NCI-H2227 (cell line): ENCODE measurements around the gene INPP5B.
"Not testable (repeated sequence)": the region's sequence is repeated elsewhere in the genome, so short reads cannot be mapped to it uniquely, and the experiment has no call there.

Source experiments
- DNase-seq: peaks from one replicate; lab custom pipeline; 2025; ENCODE audit not compliant: unreplicated experiment; lab: John Stamatoyannopoulos, UW

INPP5B gene

DNA sequence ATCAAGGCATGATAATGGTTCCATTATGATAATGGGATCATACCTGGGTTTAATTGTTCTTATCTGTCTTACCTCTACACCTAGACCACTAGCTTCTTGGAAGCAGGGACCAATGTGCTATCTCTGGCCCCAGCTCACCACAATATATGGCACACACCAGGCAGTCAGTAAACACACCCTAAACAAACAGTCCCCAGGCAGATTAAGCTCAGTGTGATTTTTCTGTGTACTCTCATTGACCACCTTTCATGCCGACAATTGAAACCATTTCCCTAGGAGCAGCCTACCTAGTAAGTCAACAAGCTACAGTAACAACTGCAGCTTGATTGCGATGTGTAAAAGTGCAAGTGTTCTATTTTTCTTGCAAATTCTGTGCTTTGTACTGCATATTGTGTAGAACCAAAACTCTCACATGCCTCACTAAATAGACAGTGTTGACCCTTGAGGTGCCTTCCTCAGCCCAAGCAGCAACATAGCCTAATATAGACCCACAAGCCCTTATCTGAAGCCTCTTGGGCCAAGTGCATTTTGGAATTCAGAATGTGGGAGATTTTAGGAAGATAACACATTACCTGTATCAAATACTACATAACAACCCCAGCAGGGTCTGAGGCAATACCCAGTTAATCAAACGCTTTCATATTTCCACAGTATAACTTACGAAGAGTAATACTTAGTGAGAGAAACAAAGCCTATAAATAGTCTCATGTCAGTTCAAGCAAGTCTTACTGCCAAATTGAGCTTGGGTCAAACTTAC, 32.0 kb downstream of the INPP5B start:
- no peak for DNase-seq

DNA sequence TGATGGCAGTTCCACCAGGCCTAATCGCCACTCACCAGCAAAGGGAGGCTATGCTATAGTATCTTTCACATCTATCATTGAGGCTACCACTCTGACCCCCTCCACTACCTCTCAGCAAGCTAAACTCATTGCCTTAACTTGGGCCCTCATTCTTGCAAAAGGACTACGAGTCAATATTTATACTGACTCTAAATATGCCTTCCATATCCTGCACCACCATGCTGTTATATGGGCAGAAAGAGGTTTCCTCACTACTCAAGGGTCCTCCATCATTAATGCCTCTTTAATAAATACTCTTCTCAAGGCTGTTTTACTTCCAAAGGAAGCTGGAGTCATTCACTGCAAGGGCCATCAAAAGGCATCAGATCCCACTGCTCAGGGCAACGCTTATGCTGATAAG, 35.4 kb downstream of the INPP5B start:
- DNase-seq, result not testable (repeated sequence)

DNA sequence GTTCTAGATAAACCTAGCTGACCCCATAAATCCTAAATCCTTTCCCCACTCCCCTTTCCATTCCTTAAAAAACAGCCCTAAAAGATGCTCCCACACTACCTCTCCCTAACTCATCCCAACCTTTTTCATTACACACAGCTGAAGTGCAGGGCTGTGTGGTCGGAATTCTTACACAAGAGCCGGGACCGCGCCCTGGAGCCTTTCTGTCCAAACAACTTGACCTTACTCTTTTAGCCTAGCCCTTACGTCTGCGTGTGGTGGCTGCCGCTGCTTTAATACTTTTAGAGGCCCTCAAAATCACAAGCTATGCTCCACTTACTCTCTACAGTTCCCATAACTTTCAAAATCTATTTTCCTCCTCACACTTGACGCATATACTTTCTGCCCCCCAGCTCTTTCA, 36.0 kb downstream of the INPP5B start:
- DNase-seq, result not testable (repeated sequence)

DNA sequence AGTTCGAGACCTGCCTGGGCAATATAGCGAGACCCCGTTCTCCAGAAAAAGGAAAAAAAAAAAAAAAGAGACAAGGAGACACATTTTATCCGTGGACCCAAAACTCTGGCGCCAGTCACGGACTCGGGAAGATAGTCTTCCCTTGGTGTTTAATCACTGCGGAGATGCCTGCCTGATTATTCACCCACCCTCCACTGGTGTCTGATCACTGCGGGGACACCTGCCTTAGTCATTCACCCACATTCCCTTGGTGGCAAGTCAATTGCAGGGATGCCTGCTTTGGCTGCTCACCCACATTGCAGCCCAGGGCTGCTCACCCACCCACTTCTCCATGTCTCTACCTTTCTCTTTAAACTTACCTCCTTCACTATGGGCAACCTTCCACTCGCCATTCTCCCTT, 38.3 kb downstream of the INPP5B start:
- DNase-seq, result not testable (repeated sequence)

DNA sequence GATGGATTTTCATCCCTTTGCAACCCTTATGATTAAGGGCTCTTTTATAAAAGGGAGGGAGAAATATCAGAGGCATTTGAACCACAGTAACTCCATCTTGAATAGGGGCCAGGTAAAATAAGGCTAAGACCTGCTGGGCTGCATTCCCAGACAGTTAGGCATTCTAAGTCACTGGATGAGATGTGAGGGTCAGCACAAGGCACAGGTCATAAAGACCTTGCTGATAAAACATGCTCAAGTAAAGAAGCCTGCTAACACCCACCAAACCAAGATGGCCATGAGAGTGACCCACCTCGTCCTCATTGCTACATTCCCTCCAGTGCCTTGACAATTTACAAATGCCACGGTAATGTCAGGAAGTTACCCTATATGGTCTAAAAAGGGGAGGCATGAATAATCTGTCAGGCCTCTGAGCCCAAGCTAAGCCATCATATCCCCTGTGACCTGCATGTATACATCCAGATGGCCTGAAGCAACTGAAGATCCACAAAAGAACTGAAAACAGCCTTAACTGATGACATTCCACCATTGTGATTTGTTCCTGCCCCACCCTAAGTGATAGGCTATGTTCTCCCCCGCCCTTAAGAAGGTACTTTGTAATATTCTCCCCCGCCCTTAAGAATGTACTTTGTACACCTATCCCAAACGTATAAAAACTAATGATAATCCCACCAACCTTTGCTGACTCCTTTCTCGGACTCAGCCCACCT, 39.3 kb downstream of the INPP5B start:
- DNase-seq, result not testable (repeated sequence)

DNA sequence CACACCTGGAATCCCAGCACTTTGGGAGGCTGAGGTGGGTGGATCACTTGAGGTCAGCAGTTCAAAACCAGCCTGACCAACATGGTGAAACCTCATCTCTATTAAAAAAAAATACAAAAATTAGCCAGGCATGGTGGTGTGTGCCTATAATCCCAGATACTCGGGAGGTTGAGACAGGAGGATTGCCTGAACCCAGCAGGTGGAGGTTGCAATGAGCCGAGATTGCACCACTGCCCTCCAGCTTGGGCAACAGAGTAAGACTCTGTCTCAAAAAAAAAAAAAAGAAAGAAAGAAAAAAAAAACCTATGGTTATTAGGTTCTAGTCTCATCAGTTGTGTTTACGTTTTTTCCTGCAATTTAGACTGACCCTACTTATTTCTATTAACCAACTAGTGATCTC, 40.3 kb downstream of the INPP5B start:
- DNase-seq, result not testable (repeated sequence)

DNA sequence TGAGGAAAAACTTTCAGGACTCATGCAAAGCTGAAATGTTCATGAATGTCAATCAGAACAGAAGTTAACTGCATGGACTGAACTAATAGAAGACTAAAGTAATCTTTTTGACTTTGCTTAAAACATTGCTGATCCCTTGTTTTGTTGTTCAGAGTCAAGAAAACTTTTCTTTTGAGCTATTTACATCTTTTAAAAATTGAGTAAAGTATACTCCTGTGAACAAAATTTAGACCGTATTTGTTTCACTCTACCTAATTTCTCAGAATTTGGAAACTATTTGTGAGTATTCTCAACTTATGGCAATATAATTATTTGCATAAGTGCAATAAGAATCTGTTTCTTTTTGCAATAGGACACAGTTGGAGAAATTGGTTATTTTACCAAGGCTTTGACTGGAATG, 41.1 kb downstream of the INPP5B start:
- DNase-seq, result no peak

DNA sequence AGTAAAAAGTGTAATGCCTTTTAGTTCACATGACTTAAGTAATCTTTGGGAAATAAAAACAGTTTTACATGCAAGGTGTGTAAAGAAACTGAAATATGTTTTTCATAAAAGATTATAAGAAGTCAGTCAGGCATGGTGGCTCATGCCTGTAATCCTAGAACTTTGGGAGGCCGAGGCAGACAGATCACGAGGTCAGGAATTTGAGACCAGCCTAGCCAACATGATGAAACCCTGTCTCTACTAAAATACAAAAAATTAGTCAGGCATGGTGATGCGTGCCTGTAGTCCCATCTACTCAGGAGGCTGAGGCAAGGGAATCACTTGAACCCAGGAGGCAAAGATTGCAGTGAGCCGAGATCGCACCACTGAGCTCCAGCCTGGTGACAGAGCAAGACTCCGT, 42.9 kb downstream of the INPP5B start:
- DNase-seq, result not testable (repeated sequence)

DNA sequence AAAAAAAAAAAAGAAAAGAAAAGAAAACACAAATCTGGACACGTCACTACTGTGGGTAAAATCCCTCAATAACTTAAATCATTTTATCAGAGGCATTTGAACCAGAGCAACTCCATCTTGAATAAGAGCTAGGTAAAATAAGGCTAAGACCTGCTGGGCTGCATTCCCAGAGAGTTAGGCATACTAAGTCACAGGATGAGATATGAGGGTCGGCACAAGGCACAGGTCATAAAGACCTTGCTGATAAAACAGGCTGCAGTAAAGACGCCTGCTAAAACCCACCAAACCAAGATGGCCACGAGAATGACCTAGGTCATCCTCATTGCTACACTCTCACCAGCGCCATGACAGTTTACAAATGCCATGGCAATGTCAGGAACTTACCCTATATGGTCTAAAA, 43.9 kb downstream of the INPP5B start:
- DNase-seq, result no peak

DNA sequence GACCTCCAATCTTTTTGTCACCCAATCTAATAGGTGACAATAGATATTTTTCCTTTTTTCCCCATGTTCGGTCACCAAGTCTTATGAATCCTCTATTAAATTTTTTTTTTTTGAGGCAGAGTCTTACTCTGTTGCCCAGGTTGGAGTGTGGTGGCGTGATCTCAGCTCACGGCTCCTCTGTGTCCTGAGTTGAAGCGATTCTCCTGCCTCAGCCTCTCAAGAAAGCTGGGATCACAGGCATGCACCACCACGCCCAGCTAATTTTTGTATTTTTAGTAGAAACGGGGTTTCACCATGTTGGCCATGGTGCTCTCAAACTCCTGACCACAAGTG, 45.0 kb downstream of the INPP5B start:
- no peak for DNase-seq

DNA sequence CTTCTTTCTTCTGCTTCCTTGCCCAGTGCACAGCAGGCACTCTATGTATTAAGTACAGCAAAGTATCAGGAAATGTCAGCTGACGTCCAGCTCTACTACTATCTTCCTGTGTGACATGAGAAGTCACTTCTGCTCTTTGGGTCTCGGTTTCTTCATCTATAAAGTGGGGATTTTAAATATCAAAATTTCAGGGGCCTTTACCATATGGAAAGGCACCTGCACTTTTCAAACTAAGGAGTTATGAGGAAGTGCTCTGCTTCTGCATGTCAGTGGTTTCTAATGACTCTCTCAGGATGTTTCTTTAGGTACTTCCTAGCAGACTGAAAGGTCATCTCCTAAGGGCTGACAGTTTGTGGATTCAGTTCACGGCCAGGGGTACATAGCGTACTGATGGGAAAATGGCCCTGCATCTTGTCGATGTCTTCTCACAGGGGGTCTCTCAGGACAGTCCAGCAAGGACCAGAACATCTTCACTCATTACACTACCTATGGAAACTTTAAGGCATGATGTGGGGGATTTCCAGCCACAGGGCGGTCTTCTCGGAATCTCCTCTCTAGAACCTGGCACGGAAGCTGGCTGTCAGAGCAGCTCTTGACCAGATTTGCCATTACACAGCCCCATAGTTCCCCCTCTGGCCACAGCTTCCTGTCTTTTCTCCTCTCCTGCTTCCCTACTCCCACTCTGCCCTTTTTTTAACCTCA, 45.5 kb downstream of the INPP5B start:
- no peak for DNase-seq

DNA sequence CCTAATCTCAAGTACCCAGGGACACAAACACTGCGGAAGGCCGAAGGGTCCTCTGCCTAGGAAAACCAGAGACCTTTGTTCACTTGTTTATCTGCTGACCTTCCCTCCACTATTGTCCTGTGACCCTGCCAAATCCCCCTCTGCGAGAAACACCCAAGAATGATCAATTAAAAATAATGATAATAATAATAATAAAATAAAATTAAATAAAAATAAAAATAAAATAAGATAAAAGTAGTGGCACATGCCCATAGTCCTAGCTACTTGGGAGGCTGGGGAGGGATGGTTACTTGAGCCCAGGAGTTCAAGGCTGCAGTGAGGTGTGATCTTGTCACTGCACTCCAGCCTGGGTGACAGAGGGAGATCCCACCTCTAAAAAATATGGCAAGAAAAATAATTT, 49.3 kb downstream of the INPP5B start:
- not testable (repeated sequence) for DNase-seq

DNA sequence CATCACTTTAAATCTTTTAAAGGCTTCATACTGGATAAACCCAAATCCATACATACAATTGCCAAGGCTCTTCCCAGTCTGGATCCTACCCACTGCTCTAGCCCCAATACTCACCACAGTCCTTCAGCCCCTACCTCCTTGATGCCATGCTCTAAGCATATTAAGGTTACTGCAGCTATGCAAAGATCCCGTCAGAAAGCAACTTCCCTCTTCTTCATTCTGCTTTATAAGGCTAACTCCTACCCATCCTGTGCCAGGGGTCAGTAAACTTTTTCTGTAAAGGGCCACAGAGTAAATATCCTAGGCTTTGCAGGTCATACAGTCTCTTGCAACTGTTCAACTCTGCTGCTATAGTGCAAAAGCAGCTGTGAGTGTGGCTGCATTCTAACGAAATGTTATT, 53.2 kb downstream of the INPP5B start:
- DNase-seq, result no peak

DNA sequence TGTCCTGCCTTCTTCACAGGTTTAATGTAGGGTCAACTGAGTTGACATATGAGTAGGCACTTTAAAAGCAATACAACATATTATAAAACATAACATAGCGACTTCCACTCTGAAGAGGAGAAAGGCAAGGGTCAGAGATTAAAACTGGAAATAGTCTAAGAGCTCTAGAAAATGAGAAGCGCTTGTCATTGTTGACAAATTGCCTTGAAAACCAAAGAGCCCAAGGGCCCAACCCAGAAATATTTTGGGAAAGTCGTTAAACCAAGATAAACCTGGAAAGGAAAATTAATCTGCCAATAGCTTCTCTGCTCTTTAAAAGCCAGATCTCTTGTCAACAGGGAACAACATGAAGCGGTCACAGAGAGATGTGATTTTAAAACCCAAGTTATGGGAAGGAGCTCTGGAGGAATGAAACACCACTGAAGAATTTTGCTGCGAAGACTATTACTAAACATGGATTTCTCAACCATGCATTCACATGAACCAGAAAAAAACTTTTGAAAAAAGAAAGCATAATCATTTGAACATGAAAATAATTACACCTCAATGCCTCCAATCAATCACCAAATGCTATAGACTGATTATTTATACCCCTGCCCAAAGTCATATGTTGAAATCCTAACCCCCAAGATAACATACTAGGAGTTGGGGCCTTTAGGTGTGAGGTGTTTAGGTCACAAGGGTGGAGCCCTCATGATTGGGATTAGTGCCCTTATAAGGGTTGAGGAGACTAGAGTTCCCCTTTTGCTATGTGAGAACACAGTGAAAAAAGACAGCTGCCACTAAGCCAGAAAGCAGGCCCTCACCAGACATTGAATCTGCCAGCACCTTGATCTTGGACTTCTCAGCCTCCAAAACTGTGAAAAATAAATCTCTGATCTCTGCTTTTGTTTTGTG, 54.5 kb downstream of the INPP5B start:
- no peak for DNase-seq

DNA sequence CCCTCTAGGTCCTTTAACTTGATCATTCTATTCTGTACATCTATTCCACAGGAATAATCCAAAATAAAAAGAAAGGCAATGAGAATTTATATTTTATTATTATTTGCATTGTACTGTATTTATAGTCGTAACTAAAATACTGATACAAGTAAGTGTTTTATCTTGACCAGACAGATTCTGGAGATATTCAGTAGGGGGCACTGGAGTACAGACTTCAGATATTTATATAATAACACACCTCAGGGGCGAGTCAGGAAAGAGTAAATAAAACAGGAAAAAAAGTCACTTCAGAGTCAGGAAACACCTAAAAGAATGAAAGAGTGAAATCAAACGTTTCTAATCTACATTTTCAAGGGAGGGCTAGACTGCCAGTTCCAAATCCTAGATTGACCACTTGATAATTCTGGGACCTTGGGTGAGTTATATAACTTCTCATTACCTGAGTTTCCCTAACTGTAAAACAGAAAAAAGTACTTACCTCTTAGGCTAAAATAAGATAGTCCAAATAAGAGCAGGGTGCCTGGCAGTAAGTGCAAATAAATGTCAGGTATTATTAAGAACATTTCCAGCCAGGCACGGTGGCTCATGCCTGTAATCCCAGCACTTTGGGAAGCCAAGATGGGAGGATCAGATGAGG, 56.4 kb downstream of the INPP5B start:
- DNase-seq, result peak; percentile 37

DNA sequence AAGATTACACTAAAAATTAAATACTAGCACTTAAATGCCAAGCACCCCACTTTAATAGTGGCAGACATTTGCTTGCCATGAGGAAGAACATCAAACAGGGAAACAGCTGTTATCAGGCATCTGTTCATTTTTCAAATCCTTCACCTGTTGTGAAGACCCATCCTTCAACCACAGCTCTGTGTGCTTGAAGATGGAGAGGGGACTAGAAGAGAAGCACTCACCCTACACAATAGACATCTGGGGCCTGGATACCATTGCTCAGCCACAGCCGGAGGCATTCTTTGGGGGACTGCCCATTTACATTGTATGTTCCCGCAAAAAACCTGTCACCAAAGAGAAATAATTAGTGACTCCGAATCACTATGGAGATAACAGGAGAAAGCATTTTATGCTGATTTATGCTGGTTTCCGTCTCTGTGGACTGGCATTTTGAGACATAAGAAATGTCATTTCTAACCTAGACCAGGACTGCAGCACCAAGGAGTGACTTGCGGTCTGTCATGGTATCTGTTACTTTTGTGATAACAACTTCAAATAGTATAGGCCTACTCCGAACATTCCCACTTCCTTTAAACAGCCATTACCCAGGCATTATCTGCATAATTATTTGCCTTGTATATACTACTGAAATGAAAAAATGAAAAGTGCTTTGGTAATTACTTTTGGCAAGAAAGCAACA, 58.7 kb downstream of the INPP5B start:
- no peak for DNase-seq

DNA sequence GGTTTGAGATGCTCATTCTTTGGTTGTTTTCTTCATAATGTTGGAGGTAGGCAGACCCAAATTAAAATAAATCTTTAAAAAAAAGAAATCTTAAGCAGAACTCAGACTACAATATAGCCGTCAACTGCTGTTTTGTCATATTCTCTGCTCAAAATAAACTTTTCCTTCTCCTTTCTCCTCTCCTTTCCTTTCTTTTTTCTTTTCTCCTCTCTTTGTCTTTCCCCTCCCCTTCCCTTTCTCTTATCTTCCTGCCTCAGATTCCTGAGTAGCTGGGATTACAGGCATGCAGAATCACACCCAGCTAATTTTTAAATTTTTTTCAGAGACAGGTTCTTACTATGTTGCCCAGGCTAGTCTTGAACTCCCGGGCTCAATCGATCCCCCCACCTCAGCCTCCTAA, 62.7 kb downstream of the INPP5B start:
- DNase-seq, result no peak

DNA sequence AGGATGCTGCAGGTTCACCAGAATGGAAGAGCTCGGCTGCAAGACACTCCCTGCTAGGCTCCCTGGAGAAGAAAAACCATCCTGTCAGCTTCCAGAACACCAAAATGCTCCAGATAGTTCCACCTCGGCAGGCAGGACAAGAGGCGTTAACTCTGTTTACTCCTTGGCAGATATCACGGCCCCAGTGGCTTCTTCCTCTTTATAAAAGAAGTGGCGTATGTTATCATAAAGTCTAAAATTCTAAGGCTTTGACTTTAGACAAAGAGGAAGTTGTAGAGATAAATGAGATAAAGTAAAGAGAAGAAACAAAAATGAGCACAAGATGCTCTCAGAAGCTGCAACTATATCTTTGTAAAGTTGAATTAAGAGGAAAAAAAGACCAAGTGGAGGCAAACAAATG, 63.2 kb downstream of the INPP5B start:
- no peak for DNase-seq

DNA sequence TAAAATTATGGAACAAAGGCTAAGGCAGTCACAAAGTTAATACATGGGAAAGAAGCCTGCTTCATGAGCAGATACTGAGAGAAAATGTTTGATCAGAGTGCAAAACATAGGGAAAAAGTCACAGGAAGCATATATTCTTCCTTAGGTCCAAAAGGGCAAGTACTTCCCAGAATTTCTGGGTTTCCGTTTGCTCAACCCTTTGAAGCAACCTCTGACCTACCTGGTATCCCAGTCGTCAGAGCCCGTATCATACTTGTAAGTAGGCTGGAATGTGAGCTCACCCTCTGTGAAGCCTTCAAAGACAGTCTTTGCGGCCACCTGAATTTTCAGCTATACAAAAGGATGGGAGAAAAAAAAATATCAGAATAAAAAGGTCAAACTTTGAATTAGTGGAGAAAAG, 67.0 kb downstream of the INPP5B start:
- DNase-seq, result no peak

DNA sequence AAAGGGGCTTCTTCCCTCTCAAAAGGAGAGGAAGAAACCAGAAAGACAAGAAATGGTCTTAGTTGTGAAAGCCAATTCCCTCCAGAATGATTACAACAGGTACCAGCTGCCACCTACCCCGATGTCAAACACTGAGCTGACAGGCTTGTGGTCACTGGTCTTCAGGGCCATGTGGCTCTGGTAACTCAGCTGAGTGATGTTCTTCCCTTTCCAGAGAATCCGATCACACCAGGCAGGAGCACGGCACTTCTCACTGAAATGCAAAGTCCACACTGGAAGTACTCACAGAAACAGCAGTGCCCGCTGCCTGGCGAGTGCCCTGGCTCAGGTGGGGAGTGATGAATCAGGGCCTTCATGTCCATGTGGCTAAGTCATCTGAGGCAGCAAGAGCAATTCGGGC, 68.8 kb downstream of the INPP5B start:
- DNase-seq, result no peak
